Activated T-cell treated with anti-CD3 and anti-CD28 coated beads, Interleukin-2, amount 50 U/mL, for 24 hours (primary cell): ENCODE results near the gene NTM.
"Not testable (repeated sequence)": the region's sequence is repeated elsewhere in the genome, so short reads cannot be mapped to it uniquely, and the experiment has no call there.

Experiments
- DNase-seq: peaks from one replicate; pipeline ENCODE4 v3.0.0-alpha.2; 2020
- H3K27ac Mint-ChIP-seq: 2 replicates; pipeline ENCODE4 v1.8.0; 2020; ENCODE audit warnings: mild to moderate bottlenecking, mixed read lengths
- H3K27me3 Mint-ChIP-seq: 2 replicates; pipeline ENCODE4 v1.8.0; 2020; ENCODE audit warnings: mixed read lengths
- H3K36me3 Mint-ChIP-seq: 2 replicates; pipeline ENCODE4 v1.8.0; 2020; ENCODE audit warnings: low read depth, mixed read lengths
- H3K4me1 Mint-ChIP-seq: 2 replicates; pipeline ENCODE4 v1.8.0; 2020; ENCODE audit warnings: low read depth, mixed read lengths
- H3K4me3 Mint-ChIP-seq: 2 replicates; pipeline ENCODE4 v1.8.0; 2020; ENCODE audit warnings: mild to moderate bottlenecking, moderate library complexity, mixed read lengths
- H3K9me3 Mint-ChIP-seq: 2 replicates; pipeline ENCODE4 v1.8.0; 2020; ENCODE audit warnings: mixed read lengths

Gene NTM

GRCh38 chr11:131911388-131912032 lies 541.1 kb downstream of the NTM start:
- H3K27ac Mint-ChIP-seq, H3K4me1 Mint-ChIP-seq, H3K9me3 Mint-ChIP-seq, H3K36me3 Mint-ChIP-seq, H3K4me3 Mint-ChIP-seq, DNase-seq: not testable (repeated sequence)
- peaks cover 51% of the 10 kb centered on the region for H3K27me3 Mint-ChIP-seq

GRCh38 chr11:131912134-131912533 lies 541.7 kb downstream of the NTM start:
- no peak for DNase-seq
- Mint-ChIP-seq H3K9me3 (no peaks in the 10 kb centered on the region), H3K27ac (no peak overlapping the region), H3K4me3 (no peak overlapping the region), H3K27me3 (peaks cover 51% of the 10 kb centered on the region), H3K4me1 (no peaks in the 10 kb centered on the region), H3K36me3 (no peaks in the 10 kb centered on the region)

- Mint-ChIP-seq H3K4me1 (no peaks in the 10 kb centered on the region), H3K27me3 (peaks cover 46% of the 10 kb centered on the region)
Observed at GRCh38 chr11:131913267-131913666, 542.9 kb downstream of the NTM start.

GRCh38 chr11:131914361-131914774 lies 544.0 kb downstream of the NTM start:
- H3K4me1 Mint-ChIP-seq = no peaks in the 10 kb centered on the region
- no peak overlapping the region for H3K4me3 Mint-ChIP-seq
- peaks cover 35% of the 10 kb centered on the region for H3K27me3 Mint-ChIP-seq
- no peak overlapping the region for H3K27ac Mint-ChIP-seq
- no peaks in the 10 kb centered on the region for H3K9me3 Mint-ChIP-seq
- no peaks in the 10 kb centered on the region for H3K36me3 Mint-ChIP-seq
- no peak for DNase-seq

More at GRCh38 chr11:131913267-131913666, 542.9 kb downstream of the NTM start:
- Mint-ChIP-seq H3K36me3 (no peaks in the 10 kb centered on the region), H3K27ac (no peak overlapping the region), H3K9me3 (no peaks in the 10 kb centered on the region), H3K4me3 (no peak overlapping the region)
- no peak for DNase-seq

GRCh38 chr11:131916638-131917037 lies 546.2 kb downstream of the NTM start:
- H3K4me3 Mint-ChIP-seq = no peak overlapping the region
- DNase-seq = no peak
- H3K9me3 Mint-ChIP-seq = no peaks in the 10 kb centered on the region
- H3K4me1 Mint-ChIP-seq = no peaks in the 10 kb centered on the region
- H3K27me3 Mint-ChIP-seq = peaks cover 18% of the 10 kb centered on the region
- H3K27ac Mint-ChIP-seq = no peak overlapping the region
- H3K36me3 Mint-ChIP-seq = no peaks in the 10 kb centered on the region

- H3K27ac Mint-ChIP-seq = no peak overlapping the region
- no peaks in the 10 kb centered on the region for H3K9me3 Mint-ChIP-seq
- H3K36me3 Mint-ChIP-seq = no peaks in the 10 kb centered on the region
- H3K4me3 Mint-ChIP-seq = no peak overlapping the region
- no peaks in the 10 kb centered on the region for H3K4me1 Mint-ChIP-seq
- DNase-seq = no peak
- H3K27me3 Mint-ChIP-seq = peaks cover 6% of the 10 kb centered on the region
Observed at GRCh38 chr11:131917634-131918384, 547.4 kb downstream of the NTM start.

- Mint-ChIP-seq H3K36me3 (no peaks in the 10 kb centered on the region), H3K4me1 (no peaks in the 10 kb centered on the region), H3K27ac (no peak overlapping the region), H3K9me3 (no peaks in the 10 kb centered on the region), H3K27me3 (peaks cover under 1% of the 10 kb centered on the region), H3K4me3 (no peak overlapping the region)
- no peak for DNase-seq
Observed at GRCh38 chr11:131918663-131919062, 548.2 kb downstream of the NTM start.

GRCh38 chr11:131922220-131922619 lies 551.8 kb downstream of the NTM start:
- H3K9me3 Mint-ChIP-seq = no peaks in the 10 kb centered on the region
- no peak for DNase-seq
- no peak overlapping the region for H3K27ac Mint-ChIP-seq
- H3K27me3 Mint-ChIP-seq = no peaks in the 10 kb centered on the region
- no peaks in the 10 kb centered on the region for H3K36me3 Mint-ChIP-seq
- H3K4me3 Mint-ChIP-seq = no peak overlapping the region
- H3K4me1 Mint-ChIP-seq = no peaks in the 10 kb centered on the region

GRCh38 chr11:131923309-131923708 lies 552.9 kb downstream of the NTM start:
- Mint-ChIP-seq H3K4me1 (no peaks in the 10 kb centered on the region), H3K27ac (no peak overlapping the region), H3K4me3 (no peak overlapping the region), H3K9me3 (no peaks in the 10 kb centered on the region), H3K27me3 (no peaks in the 10 kb centered on the region), H3K36me3 (no peaks in the 10 kb centered on the region)
- no peak for DNase-seq

- no peak for DNase-seq
- Mint-ChIP-seq H3K36me3 (no peaks in the 10 kb centered on the region), H3K27me3 (no peaks in the 10 kb centered on the region), H3K27ac (no peak overlapping the region), H3K9me3 (no peaks in the 10 kb centered on the region), H3K4me3 (no peak overlapping the region), H3K4me1 (no peaks in the 10 kb centered on the region)
Observed at GRCh38 chr11:131924001-131924400, 553.6 kb downstream of the NTM start.

GRCh38 chr11:131924457-131925201 lies 554.2 kb downstream of the NTM start:
- no peaks in the 10 kb centered on the region for H3K27me3 Mint-ChIP-seq
- no peak overlapping the region for H3K4me3 Mint-ChIP-seq
- no peak overlapping the region for H3K27ac Mint-ChIP-seq
- no peaks in the 10 kb centered on the region for H3K36me3 Mint-ChIP-seq
- no peak for DNase-seq
- H3K9me3 Mint-ChIP-seq = peaks cover 2% of the 10 kb centered on the region
- H3K4me1 Mint-ChIP-seq = no peaks in the 10 kb centered on the region

- no peaks in the 10 kb centered on the region for H3K36me3 Mint-ChIP-seq
- peaks cover 3% of the 10 kb centered on the region for H3K9me3 Mint-ChIP-seq
- no peak overlapping the region for H3K4me3 Mint-ChIP-seq
- no peaks in the 10 kb centered on the region for H3K4me1 Mint-ChIP-seq
- DNase-seq = no peak
- no peak overlapping the region for H3K27ac Mint-ChIP-seq
- H3K27me3 Mint-ChIP-seq = no peaks in the 10 kb centered on the region
Observed at GRCh38 chr11:131925829-131926228, 555.4 kb downstream of the NTM start.

- Mint-ChIP-seq H3K4me3 (no peak overlapping the region), H3K27ac (no peak overlapping the region), H3K27me3 (no peaks in the 10 kb centered on the region), H3K36me3 (no peaks in the 10 kb centered on the region), H3K9me3 (peaks cover 3% of the 10 kb centered on the region), H3K4me1 (no peaks in the 10 kb centered on the region)
- no peak for DNase-seq
Observed at GRCh38 chr11:131928992-131929391, 558.6 kb downstream of the NTM start.

- no peaks in the 10 kb centered on the region for H3K4me1 Mint-ChIP-seq
Observed at GRCh38 chr11:131932584-131933325, 562.3 kb downstream of the NTM start.

More at GRCh38 chr11:131932584-131933325, 562.3 kb downstream of the NTM start:
- DNase-seq = no peak
- H3K4me3 Mint-ChIP-seq = no peak overlapping the region
- no peaks in the 10 kb centered on the region for H3K36me3 Mint-ChIP-seq
- H3K27ac Mint-ChIP-seq = no peak overlapping the region
- no peaks in the 10 kb centered on the region for H3K27me3 Mint-ChIP-seq
- peaks cover 3% of the 10 kb centered on the region for H3K9me3 Mint-ChIP-seq
